Keratinocyte (primary cell): ENCODE results near the gene MYPOP.

Experiments
- EZH2 ChIP-seq: IDR thresholded peaks from one replicate; pipeline ENCODE4 v1.6.1; 2012; ENCODE audit warnings: inconsistent platforms, mild to moderate bottlenecking, low read length, moderate library complexity
- TF ChIP-seq, protein P1 (sequence below), 3 experiments: IDR thresholded peaks in 1 of 3; conservative IDR thresholded peaks in 1 of 3; optimal IDR thresholded peaks in 1 of 3; 2 replicates in 2 of 3; 3 replicates in 1 of 3; pipeline versions ENCODE3 to v1.5.1; 2011; ENCODE audit warnings: low read length in 3 of 3, mild to moderate bottlenecking in 3 of 3, moderate library complexity in 2 of 3, control low read depth in 1 of 3, inconsistent platforms in 1 of 3; ENCODE audit not compliant: insufficient read depth in 2 of 3; ENCODE audit errors: extremely low read depth in 1 of 3

GRCh38 chr19:45927565-45928261 lies 25.3 kb upstream of the MYPOP start:
- TF ChIP-seq, protein P1, sequence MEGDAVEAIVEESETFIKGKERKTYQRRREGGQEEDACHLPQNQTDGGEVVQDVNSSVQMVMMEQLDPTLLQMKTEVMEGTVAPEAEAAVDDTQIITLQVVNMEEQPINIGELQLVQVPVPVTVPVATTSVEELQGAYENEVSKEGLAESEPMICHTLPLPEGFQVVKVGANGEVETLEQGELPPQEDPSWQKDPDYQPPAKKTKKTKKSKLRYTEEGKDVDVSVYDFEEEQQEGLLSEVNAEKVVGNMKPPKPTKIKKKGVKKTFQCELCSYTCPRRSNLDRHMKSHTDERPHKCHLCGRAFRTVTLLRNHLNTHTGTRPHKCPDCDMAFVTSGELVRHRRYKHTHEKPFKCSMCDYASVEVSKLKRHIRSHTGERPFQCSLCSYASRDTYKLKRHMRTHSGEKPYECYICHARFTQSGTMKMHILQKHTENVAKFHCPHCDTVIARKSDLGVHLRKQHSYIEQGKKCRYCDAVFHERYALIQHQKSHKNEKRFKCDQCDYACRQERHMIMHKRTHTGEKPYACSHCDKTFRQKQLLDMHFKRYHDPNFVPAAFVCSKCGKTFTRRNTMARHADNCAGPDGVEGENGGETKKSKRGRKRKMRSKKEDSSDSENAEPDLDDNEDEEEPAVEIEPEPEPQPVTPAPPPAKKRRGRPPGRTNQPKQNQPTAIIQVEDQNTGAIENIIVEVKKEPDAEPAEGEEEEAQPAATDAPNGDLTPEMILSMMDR (optimal IDR thresholded peaks at IDR 0.05 in 1 of 3, IDR thresholded peaks at IDR 0.05 in 1 of 3, conservative IDR thresholded peaks at IDR 0.05 in 1 of 3; ENCODE audit: extremely low read depth in 1 of 3, insufficient read depth in 2 of 3, low read length in 3 of 3), result peak in 2 of 3 experiments; percentile 16 to 54
- no peak for TF ChIP-seq EZH2
